GM19463 (cell line): ENCODE data around the gene GSG1.

Experiments
- ATAC-seq: cut with Tn5 transposase; IDR thresholded peaks from one replicate; pipeline ENCODE4 v1.9.1; 2021; ENCODE audit warnings: mild to moderate bottlenecking, moderate library complexity; ENCODE audit not compliant: unreplicated experiment

Gene GSG1

DNA sequence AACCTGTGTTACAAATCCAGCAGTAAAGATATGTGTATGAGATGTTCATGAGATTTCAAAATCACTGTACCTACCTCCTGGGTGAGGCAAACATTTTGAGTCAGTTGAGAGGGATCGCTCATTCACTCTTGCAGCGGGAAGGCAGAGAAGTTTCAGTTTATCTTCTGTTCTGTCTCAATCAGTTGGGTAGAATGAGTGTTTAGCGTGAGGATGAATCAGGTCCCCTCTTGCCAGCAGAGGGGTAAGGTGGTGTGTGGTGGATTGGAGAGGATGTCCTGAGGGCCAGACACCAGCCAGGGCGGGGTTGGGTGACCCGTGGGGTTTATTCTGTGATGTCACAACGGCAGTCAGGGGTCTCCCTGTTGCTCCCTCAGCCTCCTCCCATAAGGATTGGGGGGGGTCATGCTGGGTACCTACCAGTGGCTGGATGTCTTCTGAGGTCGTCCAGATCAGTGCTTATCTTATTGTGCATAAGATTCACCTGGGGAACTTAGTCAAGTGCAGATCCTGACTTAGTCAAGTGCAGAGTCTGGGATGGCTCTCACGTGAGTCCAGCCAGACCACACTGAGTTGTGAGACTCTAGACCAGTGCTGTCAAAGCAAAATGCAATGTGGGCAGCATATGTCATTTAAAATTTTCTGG lies at the start of gene GSG1:
GSG1 (minus strand) TSS at position 277 of the 643 bp plus-strand sequence; CDS start at position 122, 155 bp downstream.
- ATAC-seq, result no peak

DNA sequence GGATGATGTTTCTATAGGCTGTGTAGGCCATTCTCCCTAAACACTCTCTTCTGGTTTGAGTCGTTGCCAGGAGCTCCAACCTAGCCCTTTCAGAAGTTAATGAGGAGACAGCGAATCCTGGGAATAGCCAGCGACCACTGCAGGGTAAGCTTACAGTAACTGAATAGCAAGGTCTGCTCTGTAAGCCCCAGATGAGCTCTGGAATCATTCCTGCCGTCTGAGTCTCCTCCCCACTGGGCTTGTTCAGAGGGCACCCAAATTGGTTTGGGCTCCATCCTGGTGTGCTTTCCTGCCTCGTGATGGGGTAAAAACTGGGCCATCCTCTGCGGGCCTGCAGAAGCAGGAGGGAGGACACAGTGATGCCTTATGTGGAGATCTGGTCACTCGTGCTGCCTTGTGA lies 49.7 kb upstream of the GSG1 start:
- no peak for ATAC-seq

DNA sequence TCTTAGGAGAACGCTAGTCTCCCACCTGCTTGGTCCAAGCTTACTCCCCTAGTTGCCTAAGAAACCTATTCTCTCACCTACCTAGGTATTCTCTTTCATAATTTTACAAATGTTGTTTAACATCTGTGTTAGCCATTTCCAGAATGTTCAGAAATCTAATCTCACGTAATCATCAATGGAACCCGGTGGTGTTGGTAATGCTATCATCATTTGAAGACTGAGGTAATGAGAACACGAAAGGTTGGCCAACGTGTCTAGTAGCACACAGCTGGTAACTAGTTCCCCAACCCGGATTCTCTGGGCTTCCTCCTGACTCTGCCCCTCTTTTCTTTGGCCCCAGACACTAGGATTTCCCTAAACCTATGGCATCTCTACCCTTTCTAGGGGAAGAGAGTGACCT lies 49.3 kb upstream of the GSG1 start:
- ATAC-seq, result no peak

DNA sequence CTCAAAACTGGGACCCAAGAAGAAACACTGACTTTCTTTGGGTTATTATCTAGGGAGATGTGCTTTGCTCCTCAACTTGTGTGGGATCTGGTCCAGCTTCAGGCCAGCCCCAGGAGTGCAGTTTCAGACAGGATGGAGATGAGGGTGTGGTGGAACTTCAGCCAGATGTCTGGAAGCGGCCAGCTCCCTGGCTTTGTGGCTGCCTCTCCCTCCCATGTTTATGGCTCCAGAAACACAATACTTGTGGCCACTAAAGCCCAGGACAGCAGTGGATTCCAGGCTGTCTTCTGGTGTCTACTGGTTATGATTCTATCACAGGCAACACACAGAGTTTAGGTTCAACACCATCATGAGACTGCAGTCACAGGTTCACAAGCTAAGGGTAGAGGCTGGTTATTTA lies 48.8 kb upstream of the GSG1 start:
- ATAC-seq, result no peak

DNA sequence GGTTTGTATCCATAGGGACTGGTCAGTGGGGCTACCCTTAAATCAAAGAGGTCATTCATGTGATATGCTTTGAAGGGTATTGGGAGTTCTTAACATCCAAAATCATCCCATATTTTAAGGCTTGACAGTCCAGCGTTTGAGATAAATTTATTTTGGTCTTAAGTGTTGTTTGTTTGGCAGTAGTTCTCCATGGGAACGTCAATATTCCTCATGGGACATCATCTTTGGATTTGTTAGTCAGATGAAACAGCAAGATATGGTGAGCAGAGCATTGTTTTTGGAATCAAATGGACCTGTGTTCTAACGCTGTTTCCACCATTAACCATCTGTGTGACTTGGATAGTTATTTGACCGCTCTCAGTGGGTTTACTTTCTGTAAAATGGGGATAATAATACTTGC lies 45.9 kb upstream of the GSG1 start:
- ATAC-seq, result no peak

DNA sequence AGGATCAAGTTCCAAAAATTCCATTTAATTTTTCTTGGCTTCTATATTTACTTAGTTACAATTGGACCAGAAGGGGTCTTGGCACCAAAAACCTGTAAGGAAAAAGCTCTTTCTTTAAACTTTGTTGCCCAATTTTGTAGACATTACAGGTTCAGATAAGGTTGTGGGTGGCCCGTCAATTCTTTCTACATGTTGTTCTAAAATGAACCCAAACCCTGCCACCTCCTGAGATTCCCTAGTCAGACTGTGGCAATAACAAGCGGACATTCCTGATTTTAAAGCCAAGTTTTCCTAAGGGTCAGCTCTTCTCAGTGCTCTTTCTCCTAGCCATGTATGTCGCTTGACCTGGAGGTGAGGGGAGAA lies 45.0 kb upstream of the GSG1 start:
- no peak for ATAC-seq

DNA sequence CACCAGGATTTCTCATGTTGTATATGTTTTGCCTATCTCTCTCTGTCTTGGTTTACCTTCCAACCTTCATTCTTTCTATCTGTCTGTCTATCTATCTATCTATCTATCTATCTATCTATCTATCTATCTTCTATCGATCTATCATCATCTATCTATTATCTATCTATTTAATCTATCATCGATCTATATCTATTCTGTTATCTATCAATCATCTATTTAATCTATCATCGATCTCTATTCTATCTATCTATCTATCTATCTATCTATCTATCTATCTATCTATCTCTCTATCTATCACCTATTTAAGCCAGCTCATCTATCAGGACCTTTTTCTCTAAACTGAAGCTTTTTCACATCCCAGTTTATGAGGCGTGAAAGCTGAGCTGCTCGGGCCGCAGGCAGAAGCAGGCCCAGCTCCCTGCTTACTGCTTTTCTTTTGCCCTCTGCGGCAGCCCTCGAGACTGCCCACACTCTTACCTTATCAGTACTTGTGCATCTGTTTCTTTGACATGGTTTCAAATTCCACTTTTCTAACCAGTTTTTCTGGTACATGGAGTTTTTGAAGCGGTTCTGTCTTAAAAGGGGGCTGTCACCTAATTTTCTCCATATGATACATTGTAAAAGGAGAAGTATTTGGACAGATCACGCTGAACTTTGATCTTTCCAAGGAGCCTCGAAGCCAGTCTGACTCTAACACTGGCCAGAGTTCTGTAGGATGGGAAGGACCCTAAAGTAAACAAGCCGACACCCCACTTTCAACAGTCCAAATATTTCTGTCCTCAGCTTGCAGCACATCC lies 44.4 kb upstream of the GSG1 start:
- no peak for ATAC-seq

DNA sequence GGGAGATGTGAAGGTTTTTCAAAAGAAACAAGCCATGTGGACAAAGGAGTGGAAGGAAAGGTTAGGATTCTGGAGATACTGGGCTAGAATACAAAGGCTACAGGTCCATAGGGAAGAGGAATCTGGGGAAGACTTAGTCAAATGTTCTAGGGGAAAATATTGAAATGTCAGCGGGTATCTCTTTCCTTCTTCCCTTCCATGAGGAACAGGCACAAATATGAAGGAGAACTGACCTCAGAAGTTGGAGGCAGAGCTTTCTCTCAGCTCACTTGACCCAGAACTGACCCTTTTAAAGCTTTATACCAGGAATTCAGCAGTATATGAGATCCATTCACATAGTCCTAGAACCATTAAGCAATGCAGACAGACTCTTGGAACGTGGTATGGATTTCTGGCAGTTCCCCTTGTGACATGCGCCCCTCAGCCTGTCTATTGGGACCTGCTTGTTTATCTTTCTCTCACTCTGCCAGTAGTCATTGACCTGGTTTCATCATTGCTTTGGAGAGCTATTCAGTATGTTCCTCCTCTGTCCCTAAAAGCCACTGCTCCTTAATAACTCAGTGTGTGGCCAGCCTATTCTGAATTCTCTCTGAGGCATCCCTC lies 43.0 kb upstream of the GSG1 start:
- no peak for ATAC-seq

DNA sequence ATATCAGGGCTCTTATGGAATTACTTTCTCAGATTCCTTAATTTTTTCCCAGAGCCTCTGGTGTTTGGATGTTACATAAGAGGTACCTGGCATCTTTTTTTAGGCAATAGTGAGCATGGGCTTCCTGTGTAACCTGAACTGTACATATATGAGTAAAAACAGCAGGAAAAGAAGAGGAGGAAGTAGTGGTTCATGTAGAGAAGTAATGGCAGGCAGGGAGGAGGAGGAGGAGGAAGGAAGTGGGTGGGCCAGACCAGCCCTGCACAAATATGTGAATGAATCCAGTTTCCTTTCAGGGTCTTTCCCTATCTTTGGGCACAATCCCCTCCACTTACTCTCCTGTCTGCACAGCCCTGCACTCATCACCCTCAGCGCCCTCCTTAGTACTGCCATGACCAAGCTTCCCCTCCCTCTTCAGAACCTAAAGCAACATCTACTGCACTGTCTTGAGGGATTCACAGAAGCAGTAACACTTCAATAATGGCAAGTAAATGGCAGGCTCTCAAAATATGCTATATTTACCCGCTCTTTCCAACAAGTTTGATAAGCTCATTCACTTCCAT lies 40.9 kb upstream of the GSG1 start:
- ATAC-seq, result no peak

DNA sequence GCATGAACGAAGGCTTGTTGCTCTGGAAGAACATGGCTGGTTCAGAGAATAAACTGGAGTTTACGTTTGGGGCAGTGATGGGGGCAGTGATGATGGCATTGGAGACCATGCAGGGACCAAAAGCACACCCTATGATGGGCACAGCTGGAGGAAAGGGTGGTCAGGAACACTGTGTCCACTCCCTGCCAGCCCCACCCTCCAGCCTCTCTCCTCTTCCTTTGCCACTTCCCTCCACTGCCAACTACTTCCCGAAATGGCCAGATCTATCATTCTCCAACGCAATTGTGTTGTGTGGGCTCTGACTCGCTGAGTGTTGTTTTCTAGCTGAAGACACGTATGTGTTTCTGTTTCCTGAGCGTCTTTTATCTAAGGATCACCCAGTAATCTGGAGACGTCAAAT lies 39.3 kb upstream of the GSG1 start:
- ATAC-seq, result no peak

DNA sequence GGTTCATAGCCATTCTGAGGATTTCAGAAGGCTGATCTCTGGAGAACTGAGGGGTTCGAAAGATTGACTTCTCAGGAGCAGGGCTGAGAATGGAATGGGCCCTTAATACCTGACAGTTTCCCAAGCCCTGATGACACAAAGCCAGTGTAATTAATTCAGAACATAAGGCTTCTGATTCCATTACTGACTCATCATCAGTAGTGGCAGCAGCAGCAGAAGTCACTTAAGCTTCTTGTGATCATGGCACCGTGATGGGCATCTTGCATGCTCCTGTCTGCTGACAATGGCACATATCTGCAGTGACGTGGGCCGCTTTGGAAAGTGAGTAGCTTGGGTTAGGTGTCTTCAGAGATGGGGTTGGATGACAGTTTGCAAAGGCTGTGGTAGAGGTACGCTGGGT lies 38.2 kb upstream of the GSG1 start:
- ATAC-seq, result no peak

DNA sequence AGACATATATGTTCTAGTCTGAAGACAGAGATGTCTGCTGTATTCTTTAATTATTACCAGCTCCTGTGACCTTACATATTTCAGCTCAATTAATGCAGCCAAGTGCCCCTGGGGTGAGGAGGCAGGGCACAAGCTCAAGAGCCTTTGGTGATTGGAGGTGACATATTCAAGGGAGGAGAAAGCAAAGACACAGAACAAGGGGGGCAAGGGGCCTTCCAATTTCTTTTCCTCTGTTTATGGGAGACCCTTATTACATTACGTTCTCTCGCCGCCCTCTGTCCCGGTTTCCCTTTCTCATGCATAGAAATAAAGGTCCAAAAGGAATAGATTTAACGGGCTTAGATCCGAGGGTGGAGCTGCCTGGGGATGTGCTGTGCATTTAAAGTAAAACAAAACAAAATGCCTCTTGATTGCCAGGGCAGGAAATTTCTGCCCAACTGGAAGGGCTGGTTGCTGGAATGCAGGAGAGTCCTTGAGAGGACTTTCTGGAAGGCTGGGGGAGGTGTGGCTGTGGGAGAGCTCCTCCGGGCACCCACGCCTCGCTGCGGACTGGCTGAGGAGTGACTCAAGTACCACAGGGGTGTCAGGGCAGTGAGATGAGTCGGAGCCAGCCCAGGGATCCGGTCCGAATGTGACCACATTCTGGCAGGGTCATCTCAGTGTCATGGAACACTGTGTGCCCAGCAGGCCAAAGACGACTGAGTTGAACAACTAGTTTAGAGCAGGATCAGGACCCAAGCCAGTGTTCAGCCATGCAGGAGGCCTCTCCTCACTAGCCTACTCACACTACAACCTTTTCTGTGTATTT lies 32.1 kb upstream of the GSG1 start:
- no peak for ATAC-seq

DNA sequence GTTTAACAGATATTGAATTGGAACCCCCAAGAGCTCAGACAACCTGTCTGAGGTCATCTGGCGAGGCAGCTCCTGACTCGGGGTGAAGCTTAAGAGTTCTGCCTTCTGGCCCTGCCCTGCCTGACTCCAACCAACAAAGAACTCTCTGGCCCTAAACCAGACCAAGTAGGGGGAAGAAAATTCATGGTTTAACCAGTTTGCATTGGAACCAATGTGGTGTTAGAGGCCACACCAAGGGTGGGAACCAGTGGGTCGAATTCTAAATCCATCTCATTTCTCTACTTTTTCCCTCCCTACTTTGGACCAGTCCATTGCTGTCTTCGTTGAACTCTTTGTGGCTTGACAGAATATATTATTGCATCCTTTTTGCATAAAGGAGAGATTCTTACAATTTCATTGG lies 30.4 kb upstream of the GSG1 start:
- ATAC-seq, result no peak

DNA sequence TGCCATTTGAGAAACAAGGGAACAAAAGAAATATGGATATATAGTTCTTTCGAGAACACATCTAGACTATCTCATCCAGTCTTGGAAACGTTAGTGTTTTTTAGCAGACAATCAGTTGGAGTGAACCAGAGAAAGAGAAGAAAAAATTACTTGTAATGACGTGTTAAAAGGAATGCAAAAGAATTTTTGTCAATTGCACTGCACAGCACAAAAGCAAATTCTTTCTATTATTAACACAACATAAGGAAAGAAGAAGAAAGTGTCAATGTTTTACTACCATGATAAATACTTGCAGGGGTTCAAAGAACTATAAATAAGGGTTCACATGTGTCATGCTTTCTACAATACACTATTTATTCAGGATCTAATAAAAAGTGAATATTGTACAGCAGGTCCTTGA lies 27.5 kb upstream of the GSG1 start:
- ATAC-seq, result no peak

DNA sequence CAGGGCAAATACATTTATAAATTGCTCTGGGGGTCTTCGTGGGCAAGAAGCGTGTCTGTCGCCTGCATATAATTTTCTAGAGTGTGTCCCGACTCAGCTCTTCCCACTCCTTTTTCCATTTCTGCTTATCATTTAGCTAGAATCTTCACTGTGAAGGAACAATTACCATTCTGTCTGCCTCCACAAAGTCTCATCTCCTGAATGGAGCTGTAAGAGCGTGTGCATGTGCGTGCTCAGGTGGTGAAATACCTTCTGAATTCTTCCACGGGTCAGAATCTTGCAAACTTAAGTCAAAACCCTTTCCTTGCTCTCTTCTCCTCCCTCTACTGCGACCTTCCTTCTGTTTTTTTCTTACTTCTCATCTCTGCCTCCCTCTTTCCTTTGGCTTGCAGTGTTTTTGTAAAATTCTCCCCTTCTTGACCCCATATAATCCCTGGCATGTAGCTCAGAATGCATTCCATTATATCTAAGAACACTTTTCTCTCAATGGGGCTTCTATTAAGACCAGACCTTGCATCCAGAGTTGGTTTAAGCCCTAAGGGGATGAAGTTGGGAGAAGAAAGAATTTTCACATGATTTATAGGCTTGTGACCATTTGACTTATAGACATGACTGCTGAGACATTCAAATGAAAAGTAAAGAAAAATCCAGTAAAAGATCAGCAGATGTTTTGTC lies 25.0 kb upstream of the GSG1 start:
- ATAC-seq, result no peak

DNA sequence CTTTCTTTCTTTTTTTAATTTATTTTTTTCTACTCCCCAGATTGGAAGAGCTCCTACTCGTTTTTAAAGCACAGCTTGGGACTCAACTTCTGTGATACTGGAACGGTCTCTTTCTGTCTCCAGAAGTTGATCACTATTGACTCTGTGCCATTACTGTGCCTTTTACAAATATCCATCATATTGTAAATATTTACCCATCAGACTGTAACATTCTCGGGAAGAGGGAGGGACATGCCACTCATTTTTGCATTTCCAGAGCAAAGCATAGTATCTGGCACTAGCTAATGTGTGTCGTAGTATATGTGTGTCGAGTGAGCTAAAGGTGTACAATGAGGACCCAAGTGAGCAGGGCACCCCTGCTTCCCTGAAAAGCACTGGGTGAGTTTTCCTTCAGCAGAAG lies 24.0 kb upstream of the GSG1 start:
- no peak for ATAC-seq

DNA sequence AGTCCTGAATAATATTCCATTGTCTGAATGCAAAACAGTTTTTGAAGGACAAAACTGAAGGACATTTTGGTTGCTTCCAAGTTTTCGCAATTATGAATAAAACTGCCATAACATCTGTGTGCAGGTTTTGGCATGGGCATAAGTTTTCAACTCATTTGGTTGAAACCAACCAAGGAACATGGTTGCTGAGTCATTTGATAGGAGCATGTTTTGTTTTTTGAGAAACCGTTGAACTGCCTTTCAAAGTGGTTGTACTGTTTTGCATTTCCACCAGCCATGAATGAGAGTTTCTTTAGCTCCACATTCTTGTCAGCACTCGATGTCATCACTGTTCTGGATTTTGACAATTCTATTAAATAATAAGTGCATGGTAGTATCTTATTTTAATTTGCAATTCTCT lies 23.0 kb upstream of the GSG1 start:
- no peak for ATAC-seq

DNA sequence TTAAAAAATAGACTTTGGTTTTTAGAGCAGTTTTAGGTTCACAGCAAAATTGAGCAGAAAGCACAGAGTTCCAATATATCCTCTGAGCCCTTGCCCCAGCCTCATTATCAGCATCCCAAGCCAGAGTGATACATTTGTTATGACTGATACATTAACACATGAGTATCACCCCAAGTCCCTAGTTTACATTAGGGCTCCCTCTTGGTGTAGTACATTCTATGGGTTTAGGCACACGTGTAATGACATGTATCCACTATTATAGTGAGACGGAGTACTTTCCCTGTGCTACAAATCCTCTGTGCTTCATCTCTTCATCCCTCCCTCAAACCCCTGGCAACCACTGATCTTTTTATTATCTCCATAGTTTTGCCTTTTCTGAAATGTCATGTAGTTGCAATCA lies 22.5 kb upstream of the GSG1 start:
- ATAC-seq, result no peak

DNA sequence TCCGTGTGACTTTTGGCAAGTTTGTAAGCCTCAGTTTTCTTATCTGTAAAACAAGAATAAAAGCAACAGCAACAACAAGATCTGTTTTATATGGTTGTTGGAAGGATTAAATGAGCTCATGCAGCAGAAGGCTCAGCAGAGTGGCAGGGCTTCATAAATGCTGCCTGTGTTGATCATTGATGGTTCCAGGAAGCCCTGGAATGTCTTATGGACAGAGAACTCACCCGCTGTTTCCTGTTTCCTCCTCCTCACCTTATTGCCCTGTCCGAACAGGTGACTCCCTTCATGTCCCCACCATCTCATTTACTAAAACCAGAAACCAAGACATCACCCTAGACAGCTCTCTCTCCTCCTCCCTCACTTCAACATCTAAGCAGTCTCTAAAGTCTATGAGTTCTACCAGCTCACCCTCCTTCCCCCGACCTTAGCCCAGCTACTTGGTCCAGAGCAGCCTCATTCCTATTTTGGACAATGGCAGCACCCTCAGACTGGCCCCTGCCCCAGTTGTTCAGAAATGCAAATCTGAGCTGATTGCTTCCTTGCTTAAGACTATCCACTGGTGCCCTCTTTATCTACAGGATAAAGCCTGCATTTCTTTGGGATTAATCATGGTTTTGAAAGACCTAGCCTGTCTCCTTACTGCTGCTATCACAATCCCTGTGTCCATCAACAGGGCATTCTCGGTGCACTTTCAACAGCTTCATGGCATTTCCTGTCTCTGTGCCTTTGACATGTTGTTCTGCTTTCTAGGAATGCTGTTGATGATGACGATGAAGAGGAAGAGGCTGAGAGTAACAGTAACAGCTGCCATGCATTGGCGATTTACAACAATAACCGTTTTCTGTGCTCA lies 21.4 kb upstream of the GSG1 start:
- no peak for ATAC-seq

DNA sequence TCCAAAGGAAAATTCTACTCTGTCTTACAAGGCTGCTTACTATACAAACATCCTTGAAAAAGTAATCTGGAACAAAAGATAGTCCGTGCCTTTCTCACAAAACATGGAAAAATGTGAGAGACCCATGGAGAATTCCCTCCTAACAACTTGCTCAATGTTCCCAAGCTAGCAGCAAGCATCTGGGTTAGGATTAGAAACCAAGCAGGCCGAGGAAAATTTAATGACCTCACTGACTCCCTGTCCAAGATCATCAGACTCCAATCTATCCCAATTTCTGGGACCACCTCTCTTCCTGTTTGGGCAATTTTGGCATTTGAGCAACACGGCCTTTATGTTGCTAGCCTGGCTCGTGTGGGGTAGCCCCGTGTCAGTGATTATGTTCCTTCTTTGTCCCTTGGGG lies 18.1 kb upstream of the GSG1 start:
- no peak for ATAC-seq
